AG09309 (cell line): ENCODE measurements around the gene JPT1.

ENCODE experiments used
- DNase-seq: peaks from one replicate; pipeline ENCODE4 v3.0.0-alpha.2; 2010; ENCODE audit warnings: low read depth
- H3K4me3 ChIP-seq: 2 replicates; pipeline ENCODE4 v1.5.1; 2011; ENCODE audit warnings: mild to moderate bottlenecking, low read depth, low read length, moderate library complexity; ENCODE audit not compliant: control insufficient read depth
- CTCF ChIP-seq: IDR thresholded peaks from 2 replicates; pipeline ENCODE4 v1.5.1; 2011; ENCODE audit warnings: mild to moderate bottlenecking, low read depth, low read length, inconsistent platforms; ENCODE audit not compliant: insufficient read depth, control insufficient read depth; ENCODE audit errors: missing control alignments

Gene JPT1

GRCh38 chr17:75155191-75155601, 884 bp upstream of the JPT1 start:
- H3K4me3 ChIP-seq = no peak overlapping the region
- no peak for TF ChIP-seq CTCF
- no peak for DNase-seq

GRCh38 chr17:75153780-75154194, 525 bp downstream of the JPT1 start:
- H3K4me3 ChIP-seq = peak overlapping the region; percentile 84
- TF ChIP-seq CTCF = no peak
- no peak for DNase-seq

- peak overlapping the region; percentile 84 for H3K4me3 ChIP-seq
- no peak for TF ChIP-seq CTCF
- DNase-seq = no peak
These were observed 1.2 kb downstream of the JPT1 start for GRCh38 chr17:75152922-75153779.

- H3K4me3 ChIP-seq = peak overlapping the region; percentile 84; the same call in 1 of the 2 replicates
- DNase-seq = no peak
- TF ChIP-seq CTCF = no peak
These were observed 1.8 kb downstream of the JPT1 start for GRCh38 chr17:75152523-75152921.

- no peak for TF ChIP-seq CTCF
- H3K4me3 ChIP-seq = no peak overlapping the region
- no peak for DNase-seq
These were observed 2.4 kb downstream of the JPT1 start for GRCh38 chr17:75151930-75152329.

- no peak overlapping the region for H3K4me3 ChIP-seq
- DNase-seq = no peak
- no peak for TF ChIP-seq CTCF
These were observed 6.3 kb downstream of the JPT1 start for GRCh38 chr17:75147878-75148546.
